ENCODE results near the gene SEMA4D. TPM values are rescaled to one million over a fixed set of nuclear protein-coding genes. Genes with fewer than 3 reads are reported as not detected.

SEMA4D gene
- total RNA-seq, 1 donor from 2014 or later: 13.5 TPM

DNA sequence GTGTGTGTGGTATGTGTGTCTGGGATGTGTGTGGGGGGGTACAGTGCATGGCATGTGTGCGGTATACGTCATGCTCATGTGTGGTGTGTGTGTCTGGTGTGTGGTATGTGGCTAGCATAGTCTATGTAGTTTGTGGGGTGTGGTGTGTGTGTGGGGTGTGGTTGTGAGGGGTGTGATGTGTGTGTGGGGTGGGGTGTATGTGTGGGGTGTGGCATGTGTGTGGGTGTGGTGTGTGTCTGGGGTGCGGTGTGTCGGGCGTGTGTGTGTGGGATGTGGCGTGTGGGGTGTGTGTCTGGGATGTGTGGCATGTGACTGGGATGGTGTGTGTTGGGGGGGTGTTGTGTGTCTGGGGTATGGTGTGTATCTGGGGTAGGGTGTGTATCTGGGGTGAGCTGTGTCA, 127.3 kb downstream of the SEMA4D start:
- Histone ChIP-seq H3K4me3 (no peak overlapping the region), H3K36me3 (no peaks in the 10 kb centered on the region)
- intact Hi-C loops (cut with DNase I): no loop called here

DNA sequence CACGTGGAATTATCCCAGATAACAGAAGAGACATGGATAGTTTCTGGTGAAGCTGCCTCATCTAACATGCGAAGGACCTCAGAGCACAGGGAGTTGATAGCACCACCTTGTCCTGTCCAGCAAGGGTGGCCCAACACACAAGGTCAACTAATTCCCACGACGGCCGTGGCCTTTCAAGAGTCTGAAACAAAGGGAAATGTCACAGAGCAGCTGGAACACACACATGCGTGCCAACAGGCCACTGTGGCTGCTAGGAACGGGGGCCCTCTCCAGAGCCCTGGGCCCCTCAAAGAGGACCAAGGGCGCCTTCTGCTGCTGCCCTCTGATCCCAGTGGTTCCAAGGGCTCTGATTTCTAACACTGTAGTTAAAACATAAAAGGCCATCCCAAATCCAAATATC, 128.9 kb downstream of the SEMA4D start:
- peaks cover 0 to 3% of the 10 kb centered on the region in 2 donors for H3K36me3 ChIP-seq
- intact Hi-C loops (cut with DNase I): no loop called here
- DNase-seq (ENCODE audit: low spot score in 2 of 2): no peak
- no peaks in the 10 kb centered on the region for H3K27me3 ChIP-seq
- no peaks in the 10 kb centered on the region for H3K4me1 ChIP-seq
- no peaks in the 10 kb centered on the region for H3K9me3 ChIP-seq
- no peak overlapping the region for H3K4me3 ChIP-seq
- TF ChIP-seq, protein P1, sequence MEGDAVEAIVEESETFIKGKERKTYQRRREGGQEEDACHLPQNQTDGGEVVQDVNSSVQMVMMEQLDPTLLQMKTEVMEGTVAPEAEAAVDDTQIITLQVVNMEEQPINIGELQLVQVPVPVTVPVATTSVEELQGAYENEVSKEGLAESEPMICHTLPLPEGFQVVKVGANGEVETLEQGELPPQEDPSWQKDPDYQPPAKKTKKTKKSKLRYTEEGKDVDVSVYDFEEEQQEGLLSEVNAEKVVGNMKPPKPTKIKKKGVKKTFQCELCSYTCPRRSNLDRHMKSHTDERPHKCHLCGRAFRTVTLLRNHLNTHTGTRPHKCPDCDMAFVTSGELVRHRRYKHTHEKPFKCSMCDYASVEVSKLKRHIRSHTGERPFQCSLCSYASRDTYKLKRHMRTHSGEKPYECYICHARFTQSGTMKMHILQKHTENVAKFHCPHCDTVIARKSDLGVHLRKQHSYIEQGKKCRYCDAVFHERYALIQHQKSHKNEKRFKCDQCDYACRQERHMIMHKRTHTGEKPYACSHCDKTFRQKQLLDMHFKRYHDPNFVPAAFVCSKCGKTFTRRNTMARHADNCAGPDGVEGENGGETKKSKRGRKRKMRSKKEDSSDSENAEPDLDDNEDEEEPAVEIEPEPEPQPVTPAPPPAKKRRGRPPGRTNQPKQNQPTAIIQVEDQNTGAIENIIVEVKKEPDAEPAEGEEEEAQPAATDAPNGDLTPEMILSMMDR (IDR thresholded peaks at IDR 0.05): no peak
- no peak overlapping the region for H3K27ac ChIP-seq

More for the DNA sequence above, 127.3 kb downstream of the SEMA4D start:
- TF ChIP-seq, protein P1 (IDR thresholded peaks at IDR 0.05): no peak
- H3K4me1 ChIP-seq: no peaks in the 10 kb centered on the region
- H3K27me3 ChIP-seq: no peaks in the 10 kb centered on the region
- no peak for DNase-seq (ENCODE audit: low spot score in 2 of 2)
- no peaks in the 10 kb centered on the region for H3K9me3 ChIP-seq
- H3K27ac ChIP-seq: no peak overlapping the region

DNA sequence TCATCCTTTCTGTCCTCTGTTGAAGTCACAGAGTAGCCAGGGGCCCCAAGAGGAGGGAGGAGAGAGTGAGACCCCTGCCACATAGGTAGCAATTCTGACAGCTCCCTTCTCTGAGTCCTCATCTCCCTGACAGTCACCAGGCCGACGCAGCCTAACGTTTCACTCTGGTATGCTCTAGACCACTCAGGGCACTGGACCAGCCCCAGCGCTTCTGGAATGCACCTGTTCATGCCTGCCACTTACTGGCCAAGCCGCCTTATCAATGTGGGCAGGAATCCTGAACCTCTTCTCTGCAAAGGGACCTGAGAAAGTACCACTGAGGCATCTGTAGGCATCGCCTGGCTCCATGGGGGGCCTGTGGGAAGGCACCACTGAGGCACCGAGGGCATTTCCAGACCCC, 129.4 kb downstream of the SEMA4D start:
- Histone ChIP-seq H3K4me1 (no peaks in the 10 kb centered on the region), H3K27ac (no peak overlapping the region), H3K9me3 (no peaks in the 10 kb centered on the region), H3K27me3 (no peaks in the 10 kb centered on the region), H3K36me3 (peaks cover 0 to 3% of the 10 kb centered on the region in 2 donors), H3K4me3 (no peak overlapping the region)
- intact Hi-C loops (cut with DNase I): no loop called here
- DNase-seq (ENCODE audit: low spot score in 2 of 2): no peak
- TF ChIP-seq, protein P1 (IDR thresholded peaks at IDR 0.05): no peak

DNA sequence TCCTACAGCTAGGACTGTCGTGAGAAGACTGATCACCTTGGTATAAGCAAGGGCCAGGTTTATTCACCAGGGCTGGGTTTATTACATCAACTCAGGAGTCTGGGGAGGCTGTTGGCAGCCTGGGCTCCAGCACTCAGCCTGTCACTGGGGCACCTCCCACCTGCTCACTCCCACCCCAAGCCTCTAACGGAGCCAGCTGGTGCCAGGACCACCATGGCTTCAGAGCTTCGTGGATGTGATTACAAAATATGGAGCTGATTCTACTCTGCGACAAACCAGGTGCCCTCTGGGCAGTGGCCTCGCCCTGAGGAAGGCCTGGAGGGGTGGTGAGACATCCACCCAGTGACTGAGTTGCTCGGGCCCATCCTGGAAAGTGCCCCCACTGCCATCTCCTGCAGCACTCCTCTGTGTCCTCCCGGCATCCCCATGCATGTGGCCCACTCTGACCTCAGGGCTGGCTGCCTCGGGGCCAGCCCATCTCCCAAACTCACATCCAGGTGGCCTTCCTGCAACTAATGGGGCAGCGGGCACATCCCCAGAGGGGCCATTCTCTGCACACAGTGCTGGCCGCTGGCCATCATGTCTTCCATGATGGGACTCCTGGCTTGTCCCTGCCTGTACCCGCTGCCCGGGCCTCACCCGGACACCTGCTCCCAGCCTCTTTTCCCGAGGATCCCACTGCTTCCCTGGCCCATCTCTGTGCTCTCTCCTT, 130.0 kb downstream of the SEMA4D start:
- H3K4me1 ChIP-seq: no peaks in the 10 kb centered on the region
- no peaks in the 10 kb centered on the region for H3K27me3 ChIP-seq
- TF ChIP-seq, protein P1 (IDR thresholded peaks at IDR 0.05): no peak
- H3K4me3 ChIP-seq: no peak overlapping the region
- intact Hi-C loops (cut with DNase I): no loop called here
- peaks cover 0 to 4% of the 10 kb centered on the region in 2 donors for H3K36me3 ChIP-seq
- DNase-seq (ENCODE audit: low spot score in 2 of 2): no peak
- H3K9me3 ChIP-seq: no peaks in the 10 kb centered on the region
- H3K27ac ChIP-seq: no peak overlapping the region

DNA sequence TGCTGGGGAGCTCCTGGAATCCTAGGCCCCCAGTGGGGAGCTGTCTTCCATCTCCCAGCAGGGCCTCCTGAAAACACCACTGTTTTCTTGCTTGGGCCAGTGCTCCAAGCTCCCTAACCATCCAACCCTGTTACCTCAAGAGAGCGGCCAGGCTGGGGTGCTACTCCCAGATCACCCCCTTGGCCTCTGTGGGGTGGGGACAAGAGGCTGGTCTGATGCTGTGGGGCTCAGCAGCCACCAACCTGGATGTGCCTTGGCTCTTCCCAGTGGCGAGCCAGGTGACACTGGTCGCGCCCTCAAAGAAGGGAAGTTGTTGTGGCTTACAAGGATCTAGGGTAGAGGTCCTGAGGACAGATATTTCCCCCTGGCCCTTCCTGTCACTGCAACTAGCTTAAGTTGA, 130.6 kb downstream of the SEMA4D start:
- no peak for DNase-seq (ENCODE audit: low spot score in 2 of 2)
- intact Hi-C loops (cut with DNase I): no loop called here
- TF ChIP-seq, protein P1 (IDR thresholded peaks at IDR 0.05): no peak

More for the DNA sequence above, 130.6 kb downstream of the SEMA4D start:
- no peaks in the 10 kb centered on the region for H3K9me3 ChIP-seq
- peaks cover 2 to 10% of the 10 kb centered on the region in 2 donors for H3K36me3 ChIP-seq
- H3K4me3 ChIP-seq: no peak overlapping the region
- no peaks in the 10 kb centered on the region for H3K27me3 ChIP-seq
- no peaks in the 10 kb centered on the region for H3K4me1 ChIP-seq
- no peak overlapping the region for H3K27ac ChIP-seq

Measured in ascending aorta (tissue), 2 donors.